ENCODE results near the gene CMTM2. TPM values are rescaled to one million over a fixed set of nuclear protein-coding genes. Genes with fewer than 3 reads are reported as not detected.

Gene CMTM2
- total RNA-seq, 1 experiment from 2014 or later = not detected

DNA sequence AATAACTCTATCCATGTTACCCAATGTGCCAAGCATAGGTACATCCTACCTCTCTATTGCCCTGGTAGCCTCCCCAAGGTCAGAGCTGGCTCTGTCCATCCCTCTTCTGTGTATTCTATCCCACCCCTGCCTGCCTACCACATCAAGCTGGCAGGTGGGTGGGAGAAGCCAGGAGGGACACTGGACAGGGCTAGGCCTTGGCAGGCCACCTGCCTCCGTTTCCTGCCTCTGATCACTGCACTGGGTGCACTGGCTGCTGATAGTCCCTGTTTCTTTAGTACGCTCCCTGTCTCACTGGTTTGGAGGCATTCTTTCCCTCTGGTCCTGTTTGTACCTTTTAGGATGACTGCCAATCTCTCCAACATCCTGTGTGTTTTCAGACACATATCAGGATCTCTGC, 42.0 kb upstream of the CMTM2 start:
- intact Hi-C loops (cut with micrococcal nuclease; ENCODE audit: unreplicated experiment) = no loop called here
- no peaks in the 10 kb centered on the region for H3K9me3 ChIP-seq (ENCODE audit: control insufficient read depth, insufficient read depth, low read depth, low read length)
- TF ChIP-seq SIN3A (IDR thresholded peaks at IDR 0.05; ENCODE audit: borderline replicate concordance, insufficient read depth, low read depth, low read length) (no peak), POLR2AphosphoS5 (IDR thresholded peaks at IDR 0.05; ENCODE audit: low read depth, low read length) (no peak), TCF7L2 (IDR thresholded peaks at IDR 0.05; ENCODE audit: low read depth, low read length) (no peak), REST (IDR thresholded peaks at IDR 0.05; ENCODE audit: insufficient read depth in 1 of 2, low read depth in 2 of 2, low read length in 1 of 2) (no peak)
- TF ChIP-seq, protein P1, sequence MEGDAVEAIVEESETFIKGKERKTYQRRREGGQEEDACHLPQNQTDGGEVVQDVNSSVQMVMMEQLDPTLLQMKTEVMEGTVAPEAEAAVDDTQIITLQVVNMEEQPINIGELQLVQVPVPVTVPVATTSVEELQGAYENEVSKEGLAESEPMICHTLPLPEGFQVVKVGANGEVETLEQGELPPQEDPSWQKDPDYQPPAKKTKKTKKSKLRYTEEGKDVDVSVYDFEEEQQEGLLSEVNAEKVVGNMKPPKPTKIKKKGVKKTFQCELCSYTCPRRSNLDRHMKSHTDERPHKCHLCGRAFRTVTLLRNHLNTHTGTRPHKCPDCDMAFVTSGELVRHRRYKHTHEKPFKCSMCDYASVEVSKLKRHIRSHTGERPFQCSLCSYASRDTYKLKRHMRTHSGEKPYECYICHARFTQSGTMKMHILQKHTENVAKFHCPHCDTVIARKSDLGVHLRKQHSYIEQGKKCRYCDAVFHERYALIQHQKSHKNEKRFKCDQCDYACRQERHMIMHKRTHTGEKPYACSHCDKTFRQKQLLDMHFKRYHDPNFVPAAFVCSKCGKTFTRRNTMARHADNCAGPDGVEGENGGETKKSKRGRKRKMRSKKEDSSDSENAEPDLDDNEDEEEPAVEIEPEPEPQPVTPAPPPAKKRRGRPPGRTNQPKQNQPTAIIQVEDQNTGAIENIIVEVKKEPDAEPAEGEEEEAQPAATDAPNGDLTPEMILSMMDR (IDR thresholded peaks at IDR 0.05) = no peak
- H3K36me3 ChIP-seq (ENCODE audit: control insufficient read depth, insufficient read depth, low read length) = no peaks in the 10 kb centered on the region
- POLR2A ChIA-PET = no interaction called here
- no peak overlapping the region for H3K4me3 ChIP-seq (ENCODE audit: low read depth in 2 of 2, low read length in 2 of 2)
- DNase-seq (ENCODE audit: low read depth, low spot score) (no peak), ATAC-seq (no peak)
- CTCF ChIA-PET = no interaction called here
- no TSS peak for BruUV-seq (replicated peaks)
- in situ Hi-C loops (cut with HindIII; ENCODE audit: low pct_unique_long_range_greater_than_20kb, low sequenced_read_pairs) = no loop called here
- H3K27me3 ChIP-seq (ENCODE audit: control insufficient read depth, insufficient read depth, low read length) = no peaks in the 10 kb centered on the region
- no peaks in the 10 kb centered on the region for H3K4me1 ChIP-seq (ENCODE audit: control insufficient read depth, insufficient read depth, low read length)
- no peak overlapping the region for H3K27ac ChIP-seq (ENCODE audit: low read length)

DNA sequence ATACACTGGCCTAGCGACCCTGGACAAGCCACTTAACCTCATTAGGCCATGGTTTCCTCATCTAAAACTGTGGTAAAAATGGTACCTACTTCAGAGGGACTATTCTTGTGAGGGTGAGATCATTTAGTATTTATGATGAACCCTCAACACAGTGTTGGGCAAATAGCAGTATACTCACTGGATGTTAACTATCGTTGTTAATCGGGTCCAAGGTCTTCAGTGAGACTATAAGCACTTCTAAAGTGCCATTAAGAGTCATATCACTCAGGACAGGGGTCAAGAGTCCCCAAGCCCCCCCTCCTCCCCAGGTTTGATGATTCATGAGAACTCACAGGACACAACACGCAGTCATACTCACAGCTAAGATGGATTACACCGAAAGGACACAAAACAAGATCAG, 40.4 kb upstream of the CMTM2 start:
- no peak overlapping the region for H3K4me3 ChIP-seq (ENCODE audit: low read depth in 2 of 2, low read length in 2 of 2)
- intact Hi-C loops (cut with micrococcal nuclease; ENCODE audit: unreplicated experiment) = no loop called here
- ChIA-PET POLR2A (no interaction called here), CTCF (no interaction called here)
- no peak for ATAC-seq
- in situ Hi-C loops (cut with HindIII; ENCODE audit: low pct_unique_long_range_greater_than_20kb, low sequenced_read_pairs) = no loop called here
- no peaks in the 10 kb centered on the region for H3K36me3 ChIP-seq (ENCODE audit: control insufficient read depth, insufficient read depth, low read length)
- no peak for TF ChIP-seq TCF7L2 (IDR thresholded peaks at IDR 0.05; ENCODE audit: low read depth, low read length)
- TF ChIP-seq, protein P1 (IDR thresholded peaks at IDR 0.05) = no peak
- no peak for TF ChIP-seq REST (IDR thresholded peaks at IDR 0.05; ENCODE audit: insufficient read depth in 1 of 2, low read depth in 2 of 2, low read length in 1 of 2)
- TF ChIP-seq SIN3A (IDR thresholded peaks at IDR 0.05; ENCODE audit: borderline replicate concordance, insufficient read depth, low read depth, low read length) = no peak
- no peak for TF ChIP-seq POLR2AphosphoS5 (IDR thresholded peaks at IDR 0.05; ENCODE audit: low read depth, low read length)
- H3K9me3 ChIP-seq (ENCODE audit: control insufficient read depth, insufficient read depth, low read depth, low read length) = no peaks in the 10 kb centered on the region
- H3K4me1 ChIP-seq (ENCODE audit: control insufficient read depth, insufficient read depth, low read length) = no peaks in the 10 kb centered on the region
- DNase-seq (ENCODE audit: low read depth, low spot score) = no peak
- no peak overlapping the region for H3K27ac ChIP-seq (ENCODE audit: low read length)
- H3K27me3 ChIP-seq (ENCODE audit: control insufficient read depth, insufficient read depth, low read length) = no peaks in the 10 kb centered on the region
- no TSS peak for BruUV-seq (replicated peaks)

All from Panc1 (cell line).